H9 (cell line): ENCODE data around the gene RAB7B. TPM values are rescaled to one million over a fixed set of nuclear protein-coding genes. Genes with fewer than 3 reads are reported as not detected.

ENCODE experiments used
- DNase-seq: peaks from one replicate; pipeline ENCODE4 v3.0.0-alpha.2; 2017
- H2AFZ ChIP-seq: one replicate; pipeline ENCODE4 v1.6.1; 2013; ENCODE audit warnings: mild to moderate bottlenecking, low read length, control low read depth, moderate library complexity
- H2AK5ac ChIP-seq: 2 replicates; pipeline ENCODE4 v1.6.1; 2013; ENCODE audit warnings: low read length, control low read depth, mixed read lengths; ENCODE audit not compliant: insufficient read length
- H2BK120ac ChIP-seq: one replicate; pipeline ENCODE4 v1.6.1; 2013; ENCODE audit warnings: low read depth, mild to moderate bottlenecking, low read length, control low read depth, inconsistent platforms; ENCODE audit not compliant: poor library complexity, severe bottlenecking
- H2BK12ac ChIP-seq: 2 replicates; pipeline ENCODE4 v1.6.1; 2013; ENCODE audit warnings: low read length, control low read depth, mixed read lengths, low read depth; ENCODE audit not compliant: insufficient read length
- H2BK15ac ChIP-seq: 2 replicates; pipeline ENCODE4 v1.6.1; 2013; ENCODE audit warnings: low read depth, low read length, control low read depth
- H2BK20ac ChIP-seq: one replicate; pipeline ENCODE4 v1.6.1; 2013; ENCODE audit warnings: low read depth, mild to moderate bottlenecking, low read length, control low read depth, inconsistent platforms; ENCODE audit not compliant: poor library complexity, severe bottlenecking
- H2BK5ac ChIP-seq: 2 replicates; pipeline ENCODE4 v1.6.1; 2013; ENCODE audit warnings: low read length, control low read depth, mixed read lengths; ENCODE audit not compliant: insufficient read length
- H3K14ac ChIP-seq: 2 replicates; pipeline ENCODE4 v1.6.1; 2013; ENCODE audit warnings: low read length, control low read depth; ENCODE audit not compliant: insufficient read depth
- H3K18ac ChIP-seq: 2 replicates; pipeline ENCODE4 v1.6.1; 2013; ENCODE audit warnings: low read depth, mild to moderate bottlenecking, mixed read lengths, low read length, control low read depth; ENCODE audit not compliant: insufficient read length
- H3K23ac ChIP-seq: 2 replicates; pipeline ENCODE4 v1.6.1; 2013; ENCODE audit warnings: low read length, control low read depth, mixed read lengths, low read depth; ENCODE audit not compliant: insufficient read length
- H3K23me2 ChIP-seq: 2 replicates; pipeline ENCODE4 v1.6.1; 2013; ENCODE audit warnings: low read depth, mild to moderate bottlenecking, mixed read lengths, low read length, control low read depth; ENCODE audit not compliant: insufficient read length, poor library complexity, severe bottlenecking
- H3K27ac ChIP-seq: 2 replicates; pipeline ENCODE4 v1.5.1; 2013; ENCODE audit warnings: low read length, control low read depth, mixed read lengths, low read depth; ENCODE audit not compliant: insufficient read length
- H3K27me3 ChIP-seq: 2 replicates; pipeline ENCODE4 v1.6.1; 2013; ENCODE audit warnings: low read length, control low read depth, inconsistent platforms; ENCODE audit not compliant: insufficient read depth
- H3K4ac ChIP-seq: 2 replicates; pipeline ENCODE4 v1.6.1; 2013; ENCODE audit warnings: low read depth, mild to moderate bottlenecking, control low read depth, inconsistent platforms, low read length, moderate library complexity
- H3K4me1 ChIP-seq: 2 replicates; pipeline ENCODE4 v1.6.1; 2013; ENCODE audit warnings: low read length, control low read depth, inconsistent platforms; ENCODE audit not compliant: insufficient read depth
- H3K4me2 ChIP-seq: 2 replicates; pipeline ENCODE4 v1.6.1; 2013; ENCODE audit warnings: low read length, control low read depth, mixed read lengths; ENCODE audit not compliant: insufficient read length, insufficient read depth
- H3K56ac ChIP-seq: 2 replicates; pipeline ENCODE4 v1.6.1; 2013; ENCODE audit warnings: low read depth, mild to moderate bottlenecking, mixed read lengths, low read length, control low read depth; ENCODE audit not compliant: insufficient read length
- H3K79me1 ChIP-seq: 2 replicates; pipeline ENCODE4 v1.6.1; 2013; ENCODE audit warnings: low read depth, mild to moderate bottlenecking, moderate library complexity, low read length, control low read depth, inconsistent platforms; ENCODE audit not compliant: insufficient read depth, poor library complexity, severe bottlenecking
- H3K79me2 ChIP-seq: 2 replicates; pipeline ENCODE4 v1.6.1; 2013; ENCODE audit warnings: low read length, control low read depth, inconsistent platforms; ENCODE audit not compliant: insufficient read depth
- H3K9ac ChIP-seq: 2 replicates; pipeline ENCODE4 v1.6.1; 2013; ENCODE audit warnings: low read length, control low read depth, mixed read lengths; ENCODE audit not compliant: insufficient read length; ENCODE audit errors: extremely low read depth
- H3K9me3 ChIP-seq: one replicate; pipeline ENCODE4 v1.6.1; 2013; ENCODE audit warnings: low read depth, low read length, inconsistent platforms; ENCODE audit not compliant: control insufficient read depth
- H3T11ph ChIP-seq: one replicate; pipeline ENCODE4 v1.6.1; 2013; ENCODE audit warnings: mild to moderate bottlenecking, low read length, control low read depth, inconsistent platforms
- H4K20me1 ChIP-seq: one replicate; pipeline ENCODE4 v1.6.1; 2013; ENCODE audit not compliant: control insufficient read depth, insufficient read length, insufficient read depth
- H4K5ac ChIP-seq: 2 replicates; pipeline ENCODE4 v1.6.1; 2013; ENCODE audit warnings: low read depth, mild to moderate bottlenecking, mixed read lengths, low read length, control low read depth; ENCODE audit not compliant: insufficient read length
- H4K8ac ChIP-seq: replicated peaks from 2 replicates; pipeline ENCODE4 v1.6.1; 2013; ENCODE audit warnings: low read length, control low read depth, mixed read lengths, low read depth; ENCODE audit not compliant: insufficient read length
- H4K91ac ChIP-seq: 2 replicates; pipeline ENCODE4 v1.6.1; 2013; ENCODE audit warnings: low read depth, mild to moderate bottlenecking, moderate library complexity, mixed read lengths, low read length, control low read depth; ENCODE audit not compliant: insufficient read length
- H3K27ac Mint-ChIP-seq, 3 experiments: 2 replicates in 2 of 3; 3 replicates in 1 of 3; pipeline ENCODE4 v1.8.0; 2020 to 2021; ENCODE audit warnings: mixed read lengths in 3 of 3, mild to moderate bottlenecking in 1 of 3, moderate library complexity in 1 of 3
- H3K27me3 Mint-ChIP-seq: 2 replicates; pipeline ENCODE4 v1.8.0; 2021; ENCODE audit warnings: low read depth, mild to moderate bottlenecking, moderate library complexity, mixed read lengths
- H3K36me3 Mint-ChIP-seq, 3 experiments: 2 replicates in 2 of 3; 3 replicates in 1 of 3; pipeline ENCODE4 v1.8.0; 2020 to 2021; ENCODE audit warnings: low read depth in 3 of 3, mixed read lengths in 3 of 3; ENCODE audit not compliant: insufficient read depth in 1 of 3
- H3K4me1 Mint-ChIP-seq, 2 experiments: 2 replicates each; pipeline ENCODE4 v1.8.0; 2020; ENCODE audit warnings: mixed read lengths in 2 of 2
- H3K4me3 Mint-ChIP-seq, 2 experiments: 2 replicates in 1 of 2; 3 replicates in 1 of 2; pipeline ENCODE4 v1.8.0; 2020 to 2021; ENCODE audit warnings: mild to moderate bottlenecking in 2 of 2, mixed read lengths in 2 of 2, moderate library complexity in 1 of 2
- H3K9me3 Mint-ChIP-seq, 2 experiments: 2 replicates in 1 of 2; 3 replicates in 1 of 2; pipeline ENCODE4 v1.8.0; 2020; ENCODE audit warnings: mild to moderate bottlenecking in 2 of 2, mixed read lengths in 2 of 2, moderate library complexity in 1 of 2
- CTCF ChIP-seq: fragments of 200-600 bp; sonication (generic); conservative IDR thresholded peaks from 3 replicates; pipeline ENCODE4 v1.8.0; 2021; ENCODE audit warnings: antibody characterized with exemption, mild to moderate bottlenecking
- WGBS: extraction: QIAGEN DNeasy Blood & Tissue Kit; methylation state at CpG from one replicate; pipeline ENCODE4 v1.1.7; 2013; ENCODE audit warnings: missing lambda C conversion rate, low lambda C conversion rate, mixed read lengths; ENCODE audit not compliant: insufficient read length; ENCODE audit errors: extremely low coverage; 5-methylcytosine and 5-hydroxymethylcytosine counted together
- total RNA-seq: library from RNA; stranded (reverse); gene quantifications from 2 replicates; pipeline ENCODE4 v1.2.1, GENCODE V29; 2021

Gene RAB7B
- total RNA-seq, 1 experiment from 2014 or later, result 0.68 TPM

- H3K4me1 Mint-ChIP-seq, result peaks cover 23 to 30% of the 10 kb centered on the region in 2 experiments
- no peak overlapping the region for H2BK5ac ChIP-seq
- no peaks in the 10 kb centered on the region for H3K36me3 Mint-ChIP-seq
- no peak overlapping the region for H3K18ac ChIP-seq
- no CpG with 5 or more reads among the region's 16 CpGs for WGBS
- H4K5ac ChIP-seq, result no peak overlapping the region
- H2BK20ac ChIP-seq, result no peak overlapping the region
- H3K9me3 Mint-ChIP-seq, result no peaks in the 10 kb centered on the region; a peak in 1 of 5 replicates
- H3K27me3 Mint-ChIP-seq, result peaks cover 12% of the 10 kb centered on the region
- H3K79me2 ChIP-seq, result no peaks in the 10 kb centered on the region
- H4K91ac ChIP-seq, result no peak overlapping the region
- no peaks in the 10 kb centered on the region for H3K27me3 ChIP-seq
- no peak overlapping the region for H3K27ac Mint-ChIP-seq
- no peak overlapping the region for H3K23ac ChIP-seq
- H3K27ac ChIP-seq, result no peak overlapping the region
- no peak overlapping the region for H4K8ac ChIP-seq
- H4K20me1 ChIP-seq, result no peaks in the 10 kb centered on the region
- H2BK15ac ChIP-seq, result no peak overlapping the region
- H3K9ac ChIP-seq, result no peak overlapping the region
- TF ChIP-seq CTCF, result no peak
- H2BK120ac ChIP-seq, result no peak overlapping the region
- H3K4me2 ChIP-seq, result no peak overlapping the region
- H2BK12ac ChIP-seq, result no peak overlapping the region
- no peak overlapping the region for H3K4ac ChIP-seq
- no peaks in the 10 kb centered on the region for H3K4me1 ChIP-seq
- no peak overlapping the region for H3K4me3 Mint-ChIP-seq
- no peak overlapping the region for H3T11ph ChIP-seq
- no peaks in the 10 kb centered on the region for H3K9me3 ChIP-seq
- no peaks in the 10 kb centered on the region for H3K79me1 ChIP-seq
- no peak overlapping the region for H3K56ac ChIP-seq
- DNase-seq, result no peak
- no peak overlapping the region for H2AFZ ChIP-seq
- H2AK5ac ChIP-seq, result no peak overlapping the region
- no peaks in the 10 kb centered on the region for H3K23me2 ChIP-seq
- H3K14ac ChIP-seq, result no peak overlapping the region
Measured at GRCh38 chr1:205963352-205964155, 39.6 kb downstream of the RAB7B start.
